Loucy (cell line): ENCODE data around the gene FLOT1.

Source experiments
- H2AFZ ChIP-seq: fragments of 200-600 bp; sonication (generic); 2 replicates; pipeline ENCODE4 v1.6.0; 2016; ENCODE audit warnings: antibody characterized with exemption, mild to moderate bottlenecking, low read length, moderate library complexity
- H3F3A ChIP-seq: fragments of 200-600 bp; 2 replicates; pipeline ENCODE4 v1.6.0; 2016; ENCODE audit warnings: antibody characterized with exemption, low read depth, mild to moderate bottlenecking
- H3K27me3 ChIP-seq: fragments of 200-600 bp; sonication (generic); 2 replicates; pipeline ENCODE4 v1.6.1; 2014; ENCODE audit warnings: low read length, mild to moderate bottlenecking; ENCODE audit not compliant: insufficient read depth, poor library complexity, severe bottlenecking
- H3K36me3 ChIP-seq: fragments of 200-600 bp; sonication (generic); 2 replicates; pipeline ENCODE4 v1.6.1; 2016; ENCODE audit warnings: low read length; ENCODE audit not compliant: insufficient read depth
- H3K4me1 ChIP-seq: fragments of 200-600 bp; sonication (generic); 2 replicates; pipeline ENCODE4 v1.5.1; 2014; ENCODE audit warnings: low read length, mild to moderate bottlenecking; ENCODE audit not compliant: insufficient read depth, poor library complexity, severe bottlenecking
- H3K4me2 ChIP-seq: fragments of 200-600 bp; sonication (generic); 2 replicates; pipeline ENCODE4 v1.6.0; 2014; ENCODE audit warnings: antibody characterized with exemption, low read length, low read depth, mild to moderate bottlenecking; ENCODE audit not compliant: poor library complexity, severe bottlenecking
- H3K4me3 ChIP-seq: fragments of 200-600 bp; sonication (generic); 2 replicates; pipeline ENCODE4 v1.5.1; 2014; ENCODE audit warnings: low read length, mild to moderate bottlenecking, mixed read lengths; ENCODE audit not compliant: poor library complexity, severe bottlenecking
- H3K79me2 ChIP-seq: fragments of 200-600 bp; sonication (generic); 2 replicates; pipeline ENCODE4 v1.6.1; 2014; ENCODE audit warnings: low read length; ENCODE audit not compliant: insufficient read depth
- H3K9ac ChIP-seq: fragments of 200-600 bp; sonication (generic); 2 replicates; pipeline ENCODE4 v1.6.0; 2014; ENCODE audit warnings: mild to moderate bottlenecking, low read depth, low read length, moderate library complexity; ENCODE audit not compliant: poor library complexity, severe bottlenecking
- H3K9me2 ChIP-seq: fragments of 200-600 bp; sonication (generic); replicated peaks from 2 replicates; pipeline ENCODE4 v1.6.1; 2016; ENCODE audit warnings: low read depth, low read length, mixed read lengths
- H3K9me3 ChIP-seq: fragments of 200-600 bp; sonication (generic); 2 replicates; pipeline ENCODE4 v1.6.1; 2014; ENCODE audit warnings: mild to moderate bottlenecking, antibody characterized with exemption, low read length, low read depth; ENCODE audit not compliant: insufficient read depth
- H4K20me1 ChIP-seq: fragments of 200-600 bp; sonication (generic); 2 replicates; pipeline ENCODE4 v1.6.0; 2014; ENCODE audit warnings: antibody characterized with exemption, low read length, mild to moderate bottlenecking; ENCODE audit not compliant: insufficient read depth, poor library complexity, severe bottlenecking
- CTCF ChIP-seq: fragments of 200-600 bp; sonication (generic); conservative IDR thresholded peaks from 2 replicates; pipeline ENCODE4 v1.5.1; 2014; ENCODE audit warnings: mild to moderate bottlenecking, antibody characterized with exemption, low read length
- EZH2phosphoT487 ChIP-seq: fragments of 200-600 bp; IDR thresholded peaks from 2 replicates; pipeline ENCODE4 v1.6.1; 2018; ENCODE audit warnings: antibody characterized with exemption, mild to moderate bottlenecking, moderate library complexity, borderline replicate concordance

Gene FLOT1

DNA sequence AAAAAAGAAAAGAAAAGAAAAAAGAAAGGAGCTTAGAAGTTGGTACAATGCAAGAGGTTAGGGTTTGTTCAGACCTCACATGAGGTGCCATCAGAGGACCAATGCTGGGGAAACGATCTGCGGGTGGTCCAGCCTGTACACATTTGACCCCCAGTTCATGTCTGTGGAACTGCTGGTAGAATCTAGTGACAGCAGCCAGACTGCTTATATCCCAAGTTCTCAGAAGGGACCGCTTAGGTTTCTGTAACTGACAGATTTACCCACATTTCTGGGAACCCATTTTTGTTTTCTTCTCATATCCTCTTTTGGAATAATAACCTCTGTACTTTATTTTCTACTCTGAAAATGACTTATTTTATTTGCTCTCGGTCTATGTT is 60.7 kb downstream of the FLOT1 start:
- H3K4me2 ChIP-seq, result peak overlapping the region; percentile 94
- no peaks in the 10 kb centered on the region for H3K9me2 ChIP-seq
- H3K79me2 ChIP-seq, result peaks cover 96% of the 10 kb centered on the region
- H3K9ac ChIP-seq, result peak overlapping the region; percentile 96
- no peaks in the 10 kb centered on the region for H3K27me3 ChIP-seq
- H3K9me3 ChIP-seq, result no peaks in the 10 kb centered on the region
- peaks cover 64% of the 10 kb centered on the region for H4K20me1 ChIP-seq
- TF ChIP-seq CTCF (no peak), EZH2phosphoT487 (no peak)
- H2AFZ ChIP-seq, result no peak overlapping the region
- peaks cover 20% of the 10 kb centered on the region; the same call in 1 of the 2 replicates for H3K36me3 ChIP-seq
- peak overlapping the region; percentile 97 for H3K4me3 ChIP-seq
- peaks cover 5% of the 10 kb centered on the region for H3F3A ChIP-seq
- H3K4me1 ChIP-seq, result peaks cover 46% of the 10 kb centered on the region

- peak overlapping the region; percentile 94 for H3K4me2 ChIP-seq
- peak overlapping the region; percentile 96 for H3K9ac ChIP-seq
Measured at GRCh38 chr6:30679765-30680535, 62.5 kb downstream of the FLOT1 start.

DNA sequence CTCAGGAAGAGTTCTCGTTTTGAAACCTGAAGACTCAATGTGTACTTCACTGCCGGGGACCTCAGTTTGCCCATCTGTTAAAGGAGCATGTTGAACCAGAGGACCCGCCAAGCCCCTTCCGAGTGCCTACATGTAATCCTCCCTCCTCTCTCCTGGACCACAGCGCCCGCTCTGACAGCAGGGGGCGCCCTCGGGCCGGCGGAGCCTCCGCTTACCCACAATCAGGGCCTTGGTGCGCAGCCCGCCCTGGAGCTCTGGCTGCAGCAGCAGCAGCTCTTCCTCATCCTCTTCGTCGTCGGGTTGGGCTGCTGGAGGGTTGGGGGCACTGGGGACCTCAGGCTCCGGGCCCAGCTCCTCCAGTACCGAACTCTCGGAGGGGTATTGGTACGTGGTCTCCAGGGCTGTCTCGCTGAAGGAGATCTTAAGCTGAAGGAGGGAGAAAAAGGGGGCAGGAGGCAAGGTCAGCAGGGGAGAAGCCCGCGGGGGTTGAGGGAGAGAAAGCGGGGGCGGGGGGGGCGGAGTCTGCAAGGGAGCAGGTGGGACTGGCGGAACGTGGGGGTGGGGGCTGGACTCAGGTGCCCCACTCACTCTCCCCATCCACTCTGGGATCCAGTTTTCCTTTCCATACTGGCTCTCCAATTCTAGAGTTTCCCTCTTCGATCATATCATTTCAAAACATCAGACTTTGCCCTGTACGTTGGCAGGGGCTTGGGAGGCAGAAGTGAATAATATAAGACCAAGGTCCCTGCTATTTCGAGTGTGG is 63.3 kb downstream of the FLOT1 start:
- H3K27me3 ChIP-seq, result no peaks in the 10 kb centered on the region
- peaks cover 29% of the 10 kb centered on the region for H3K4me1 ChIP-seq
- H3K79me2 ChIP-seq, result peaks cover 73% of the 10 kb centered on the region
- peak overlapping the region; percentile 97 for H3K4me3 ChIP-seq
- H4K20me1 ChIP-seq, result peaks cover 59% of the 10 kb centered on the region
- H2AFZ ChIP-seq, result no peak overlapping the region
- peaks cover 30% of the 10 kb centered on the region; the same call in 1 of the 2 replicates for H3K36me3 ChIP-seq
- H3K9ac ChIP-seq, result peak overlapping the region; percentile 96
- peak overlapping the region; percentile 94 for H3K4me2 ChIP-seq
- H3F3A ChIP-seq, result peaks cover 13% of the 10 kb centered on the region
- no peaks in the 10 kb centered on the region for H3K9me2 ChIP-seq
- TF ChIP-seq CTCF (peak; percentile 98), EZH2phosphoT487 (no peak)
- H3K9me3 ChIP-seq, result no peaks in the 10 kb centered on the region

More at GRCh38 chr6:30679765-30680535, 62.5 kb downstream of the FLOT1 start:
- Histone ChIP-seq H3K9me3 (no peaks in the 10 kb centered on the region), H4K20me1 (peaks cover 62% of the 10 kb centered on the region), H3K36me3 (peaks cover 30% of the 10 kb centered on the region; the same call in 1 of the 2 replicates), H3K79me2 (peaks cover 81% of the 10 kb centered on the region), H3K4me3 (peak overlapping the region; percentile 97), H3K27me3 (no peaks in the 10 kb centered on the region), H3K4me1 (peaks cover 32% of the 10 kb centered on the region), H3F3A (peaks cover 13% of the 10 kb centered on the region), H2AFZ (no peak overlapping the region), H3K9me2 (no peaks in the 10 kb centered on the region)
- no peak for TF ChIP-seq CTCF
- TF ChIP-seq EZH2phosphoT487, result no peak
